GM18520 (cell line): ENCODE data around the gene PROKR1.

Experiments used
- ATAC-seq: cut with Tn5 transposase; IDR thresholded peaks from one replicate; pipeline ENCODE4 v1.9.1; 2021; ENCODE audit not compliant: unreplicated experiment

PROKR1 gene

DNA sequence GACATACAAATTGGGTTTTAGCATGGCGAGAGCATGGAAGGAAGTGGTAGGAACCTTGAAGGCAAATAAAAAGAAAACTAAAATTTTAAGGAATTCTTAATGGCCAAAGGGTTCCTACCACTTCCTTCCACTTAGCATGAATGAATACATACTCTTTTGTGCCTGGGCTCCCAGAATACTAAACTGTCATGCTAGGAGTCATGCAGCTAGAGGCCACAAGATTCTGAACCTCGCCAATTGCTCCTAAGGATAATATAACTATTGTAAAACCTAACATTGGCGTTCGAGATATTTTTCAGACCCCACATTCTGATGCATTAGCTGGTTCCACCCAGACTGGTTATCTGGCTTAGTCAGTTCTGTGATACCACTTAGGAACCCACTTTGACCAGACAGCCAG lies 52.6 kb downstream of the PROKR1 start:
- no peak for ATAC-seq

DNA sequence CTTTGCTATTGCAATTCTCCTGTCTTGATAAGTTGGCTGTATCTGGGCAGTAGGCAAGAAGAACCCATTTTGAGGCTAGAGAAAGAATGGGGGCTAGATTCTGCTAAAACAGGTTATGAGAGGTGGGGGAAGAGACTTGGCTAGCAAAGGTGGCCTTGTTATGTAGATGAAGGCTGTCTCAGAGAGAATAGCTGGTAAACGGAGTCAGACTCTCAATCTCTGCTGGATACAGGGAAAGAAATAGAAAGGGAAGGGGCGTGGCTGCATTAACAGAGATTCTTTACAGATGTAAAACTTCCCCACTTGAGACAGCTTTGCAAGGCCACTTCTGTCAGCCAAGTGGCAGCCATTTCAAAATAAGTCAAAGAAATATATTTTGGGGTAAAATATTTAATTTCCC lies 53.2 kb downstream of the PROKR1 start:
- no peak for ATAC-seq

DNA sequence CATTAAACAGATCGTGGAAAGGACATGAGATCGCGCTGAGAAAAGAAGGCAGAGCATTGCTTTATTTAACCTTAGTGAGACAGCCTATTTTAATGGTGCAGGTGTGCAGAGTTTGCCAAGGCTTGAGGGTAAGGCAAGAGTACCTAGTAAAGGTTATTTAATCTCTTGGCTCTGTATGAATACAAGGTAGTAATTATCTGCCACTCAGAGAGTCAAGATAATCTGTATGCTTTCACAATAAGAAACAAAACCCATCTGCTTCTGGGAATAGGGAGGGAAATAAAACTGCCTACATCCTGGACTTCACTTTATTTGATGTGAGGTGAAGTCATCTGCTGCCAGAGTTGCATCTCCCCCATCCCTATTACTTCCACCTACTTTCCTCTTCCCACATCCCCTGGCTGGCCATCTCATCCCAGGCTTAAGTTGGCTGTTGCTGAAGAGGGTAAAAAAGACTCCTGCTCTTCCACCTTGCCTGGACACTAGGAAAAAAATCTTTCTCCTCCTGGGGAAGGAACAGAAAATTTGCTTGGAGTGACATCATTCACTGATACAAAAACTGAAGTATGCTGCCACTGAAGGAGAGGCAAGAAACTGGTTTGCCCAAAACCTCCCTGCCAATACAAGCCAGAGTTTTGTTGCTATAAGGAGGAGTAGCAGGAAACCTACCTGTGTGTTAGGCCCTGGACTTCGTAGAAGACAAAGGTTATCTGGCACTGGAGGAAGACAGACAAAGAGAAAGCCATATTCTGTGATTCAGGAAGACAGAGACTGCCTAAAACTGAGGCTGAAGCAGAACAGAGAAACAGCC lies 55.4 kb downstream of the PROKR1 start:
- ATAC-seq, result no peak

DNA sequence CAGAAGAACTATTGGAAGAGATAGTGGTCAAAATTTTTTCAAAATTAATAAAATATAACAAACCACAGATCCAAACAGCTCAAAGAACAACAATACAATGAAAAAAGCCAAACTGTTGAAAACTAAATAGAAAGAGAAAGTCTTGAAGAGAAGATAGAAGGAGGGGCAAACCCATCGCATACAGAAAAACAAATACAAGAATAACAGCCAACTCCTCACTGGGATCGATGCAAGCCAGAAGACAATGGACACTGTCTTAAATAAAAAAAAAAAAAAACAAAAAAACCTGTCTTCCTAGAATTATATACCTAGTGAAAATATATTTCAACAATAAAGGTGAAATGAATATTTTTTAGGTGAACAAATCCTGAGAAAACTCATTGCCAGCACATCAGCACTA lies 57.2 kb downstream of the PROKR1 start:
- ATAC-seq, result no peak

DNA sequence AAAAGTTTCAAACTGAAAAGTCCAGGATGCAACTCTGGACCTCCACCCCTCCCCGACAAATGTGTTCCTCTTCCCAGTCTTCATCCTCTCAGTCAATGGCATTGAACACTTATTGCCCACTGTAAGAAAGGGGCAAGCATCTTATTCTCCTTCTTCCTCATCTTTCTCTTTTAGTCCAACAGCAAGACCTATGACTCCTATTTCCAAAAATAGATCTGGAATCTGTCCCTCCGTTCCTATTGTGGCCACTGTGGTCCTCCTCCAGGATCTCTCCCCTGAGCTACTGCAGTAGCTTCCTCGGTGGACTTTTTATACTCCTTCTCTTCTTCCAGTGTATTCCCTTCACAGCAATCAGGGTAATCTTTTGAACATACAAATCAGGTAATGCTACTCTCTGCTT lies 63.3 kb downstream of the PROKR1 start:
- no peak for ATAC-seq
